Measurements from ENCODE around the gene PDK4. TPM values are rescaled to one million over a fixed set of nuclear protein-coding genes. Genes with fewer than 3 reads are reported as not detected.

PDK4 gene
- total RNA-seq, 4 donors from 2014 or later = 37.9 to 453 (median 141) TPM

GRCh38 chr7:95592570-95592969 lies 3.7 kb downstream of the PDK4 start:
- WGBS, 2 donors = 93 to 94% methylated on average over 5 of the region's 5 CpGs
- intact Hi-C loops (cut with DNase I) = loop anchor here (5.0 kb wide), 1 partner anchor 40 kb away; no protein-coding TSS in a partner anchor
- peaks cover 40 to 48% of the 10 kb centered on the region in 2 donors for H3K4me1 ChIP-seq
- no peaks in the 10 kb centered on the region for H3K27me3 ChIP-seq
- peaks cover 71 to 86% of the 10 kb centered on the region in 2 donors for H3K36me3 ChIP-seq
- TF ChIP-seq POLR2A (IDR thresholded peaks at IDR 0.05) (no peak), CTCF (IDR thresholded peaks at IDR 0.05) (no peak)
- no peaks in the 10 kb centered on the region for H3K9me3 ChIP-seq
- DNase-seq = no peak
- H3K27ac ChIP-seq = peak overlapping the region in 2 of 3 donors; percentile 99 to 100
- peak overlapping the region in 1 of 3 donors; percentile 93 for H3K4me3 ChIP-seq (replicated peaks in 1 of 3)

- peaks cover 88 to 100% of the 10 kb centered on the region in 2 donors for H3K36me3 ChIP-seq
- intact Hi-C loops (cut with DNase I) = loop anchor here (5.0 kb wide), 1 partner anchor 38 kb away; no protein-coding TSS in a partner anchor
Observed at GRCh38 chr7:95590387-95591248, 5.7 kb downstream of the PDK4 start.

GRCh38 chr7:95589766-95590165 lies 6.5 kb downstream of the PDK4 start:
- H3K9me3 ChIP-seq = no peaks in the 10 kb centered on the region
- H3K4me3 ChIP-seq (replicated peaks in 1 of 3) = peak overlapping the region in 1 of 3 donors; percentile 93
- H3K4me1 ChIP-seq = peaks cover 47 to 60% of the 10 kb centered on the region in 2 donors
- no peaks in the 10 kb centered on the region for H3K27me3 ChIP-seq
- intact Hi-C loops (cut with DNase I) = loop anchor here (5.0 kb wide), 1 partner anchor 37 kb away; no protein-coding TSS in a partner anchor
- whole genome bisulfite sequencing, 2 donors = 100% methylated on average over 1 of the region's 1 CpG
- DNase-seq = no peak
- TF ChIP-seq CTCF (IDR thresholded peaks at IDR 0.05) (no peak), POLR2A (IDR thresholded peaks at IDR 0.05) (no peak)
- H3K36me3 ChIP-seq = peaks cover 94 to 100% of the 10 kb centered on the region in 2 donors
- peak overlapping the region; percentile 14 to 100 (median 99) for H3K27ac ChIP-seq

More at GRCh38 chr7:95590387-95591248, 5.7 kb downstream of the PDK4 start:
- H3K4me1 ChIP-seq = peaks cover 47 to 52% of the 10 kb centered on the region in 2 donors
- H3K4me3 ChIP-seq (replicated peaks in 1 of 3) = peak overlapping the region in 1 of 3 donors; percentile 93
- TF ChIP-seq CTCF (IDR thresholded peaks at IDR 0.05) (no peak), POLR2A (IDR thresholded peaks at IDR 0.05) (no peak)
- 59 to 70% methylated on average over 5 of the region's 5 CpGs for WGBS, 2 donors
- no peaks in the 10 kb centered on the region for H3K27me3 ChIP-seq
- no peaks in the 10 kb centered on the region for H3K9me3 ChIP-seq
- H3K27ac ChIP-seq = peak overlapping the region; percentile 14 to 100 (median 99)
- DNase-seq = no peak

GRCh38 chr7:95589031-95589430 lies 7.3 kb downstream of the PDK4 start:
- intact Hi-C loops (cut with DNase I) = no loop called here
- no peak for TF ChIP-seq POLR2A (IDR thresholded peaks at IDR 0.05)
- TF ChIP-seq CTCF (IDR thresholded peaks at IDR 0.05) = no peak
- Histone ChIP-seq H3K9me3 (no peaks in the 10 kb centered on the region), H3K4me3 (replicated peaks in 1 of 3) (peak overlapping the region in 1 of 3 donors; percentile 93), H3K27me3 (no peaks in the 10 kb centered on the region), H3K4me1 (peaks cover 40 to 68% of the 10 kb centered on the region in 2 donors), H3K36me3 (peaks cover 94 to 100% of the 10 kb centered on the region in 2 donors), H3K27ac (peak overlapping the region in 2 of 3 donors; percentile 99 to 100)
- no peak for DNase-seq

GRCh38 chr7:95586951-95587301 lies 9.4 kb downstream of the PDK4 start:
- no peak for TF ChIP-seq POLR2A (IDR thresholded peaks at IDR 0.05)
- TF ChIP-seq CTCF (IDR thresholded peaks at IDR 0.05) = no peak
- intact Hi-C loops (cut with DNase I) = no loop called here
- WGBS, 2 donors = 72 to 76% methylated on average over 3 of the region's 3 CpGs
- Histone ChIP-seq H3K4me3 (replicated peaks in 1 of 3) (no peak overlapping the region), H3K9me3 (no peaks in the 10 kb centered on the region), H3K4me1 (peaks cover 26 to 69% of the 10 kb centered on the region in 2 donors), H3K36me3 (peaks cover 81 to 82% of the 10 kb centered on the region in 2 donors), H3K27ac (peak overlapping the region in 2 of 3 donors; percentile 39 to 100), H3K27me3 (no peaks in the 10 kb centered on the region)
- DNase-seq = no peak
